IPS-NIHi7 (cell line): ENCODE results near the gene RRP1.

ENCODE experiments used
- DNase-seq: peaks from one replicate; pipeline ENCODE4 v3.0.0; 2012; ENCODE audit warnings: mixed read lengths; ENCODE audit errors: extremely low spot score

RRP1 gene

GRCh38 chr21:43758111-43758641 is 31.2 kb upstream of the RRP1 start:
- no peak for DNase-seq

- DNase-seq = no peak
These were observed 30.6 kb upstream of the RRP1 start for GRCh38 chr21:43758811-43759210.

- DNase-seq = no peak
These were observed 29.7 kb upstream of the RRP1 start for GRCh38 chr21:43759651-43760050.

GRCh38 chr21:43760391-43760958 is 28.9 kb upstream of the RRP1 start:
- DNase-seq = no peak

- no peak for DNase-seq
These were observed 27.5 kb upstream of the RRP1 start for GRCh38 chr21:43761886-43762285.

GRCh38 chr21:43762303-43763128 is 26.9 kb upstream of the RRP1 start:
- DNase-seq = no peak

- no peak for DNase-seq
These were observed 25.4 kb upstream of the RRP1 start for GRCh38 chr21:43763901-43764523.

GRCh38 chr21:43764576-43765495 is 24.5 kb upstream of the RRP1 start:
- no peak for DNase-seq

- DNase-seq = no peak
These were observed 22.5 kb upstream of the RRP1 start for GRCh38 chr21:43766734-43767497.

GRCh38 chr21:43767498-43767983 is 21.8 kb upstream of the RRP1 start:
- no peak for DNase-seq

GRCh38 chr21:43767984-43768867 is 21.2 kb upstream of the RRP1 start:
- DNase-seq = peak; percentile 40

GRCh38 chr21:43768868-43769167 is 20.6 kb upstream of the RRP1 start:
- no peak for DNase-seq

- DNase-seq = no peak
These were observed 19.9 kb upstream of the RRP1 start for GRCh38 chr21:43769325-43769958.

GRCh38 chr21:43770066-43770655 is 19.2 kb upstream of the RRP1 start:
- DNase-seq = no peak

GRCh38 chr21:43771199-43771675 is 18.1 kb upstream of the RRP1 start:
- DNase-seq = no peak

GRCh38 chr21:43771698-43772424 is 17.5 kb upstream of the RRP1 start:
- DNase-seq = no peak

- no peak for DNase-seq
These were observed 17.0 kb upstream of the RRP1 start for GRCh38 chr21:43772425-43772821.

- no peak for DNase-seq
These were observed 15.2 kb upstream of the RRP1 start for GRCh38 chr21:43774163-43774562.
